Glomerular endothelial cell (primary cell): ENCODE results near the gene TSSK3. TPM values are rescaled to one million over a fixed set of nuclear protein-coding genes. Genes with fewer than 3 reads are reported as not detected.

ENCODE experiments used
- DNase-seq: peaks from one replicate; pipeline ENCODE4 v3.0.0-alpha.2; 2011; ENCODE audit warnings: low read depth, low spot score; ENCODE audit errors: extremely low read depth
- total RNA-seq: library from RNA; depleted of rRNA; stranded (reverse); fragments of >200 nt; gene quantifications from 2 replicates; pipeline ENCODE4 v1.2.3, GENCODE V29; 2015

The TSSK3 gene
- total RNA-seq, 1 donor from 2014 or later, result 0.47 TPM

DNA sequence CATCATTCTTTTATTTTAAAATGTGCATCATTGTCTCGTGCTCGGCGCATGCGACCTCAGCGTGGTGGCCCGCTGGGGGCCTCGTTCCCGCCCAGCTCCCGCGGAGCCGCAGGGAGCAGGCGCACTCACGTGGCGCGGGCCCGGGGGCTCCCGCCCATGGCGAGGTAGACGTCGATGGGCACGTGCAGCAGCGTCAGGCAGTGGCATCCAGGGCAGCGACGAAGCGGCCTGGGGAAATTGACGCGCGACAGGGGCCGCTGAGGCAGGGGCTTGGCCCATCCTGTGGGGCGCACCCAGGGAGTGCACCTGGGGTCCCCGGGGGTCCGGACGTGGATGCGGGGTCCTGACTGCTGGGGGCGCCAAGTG lies 1.0 kb upstream of the TSSK3 start:
- DNase-seq, result no peak

DNA sequence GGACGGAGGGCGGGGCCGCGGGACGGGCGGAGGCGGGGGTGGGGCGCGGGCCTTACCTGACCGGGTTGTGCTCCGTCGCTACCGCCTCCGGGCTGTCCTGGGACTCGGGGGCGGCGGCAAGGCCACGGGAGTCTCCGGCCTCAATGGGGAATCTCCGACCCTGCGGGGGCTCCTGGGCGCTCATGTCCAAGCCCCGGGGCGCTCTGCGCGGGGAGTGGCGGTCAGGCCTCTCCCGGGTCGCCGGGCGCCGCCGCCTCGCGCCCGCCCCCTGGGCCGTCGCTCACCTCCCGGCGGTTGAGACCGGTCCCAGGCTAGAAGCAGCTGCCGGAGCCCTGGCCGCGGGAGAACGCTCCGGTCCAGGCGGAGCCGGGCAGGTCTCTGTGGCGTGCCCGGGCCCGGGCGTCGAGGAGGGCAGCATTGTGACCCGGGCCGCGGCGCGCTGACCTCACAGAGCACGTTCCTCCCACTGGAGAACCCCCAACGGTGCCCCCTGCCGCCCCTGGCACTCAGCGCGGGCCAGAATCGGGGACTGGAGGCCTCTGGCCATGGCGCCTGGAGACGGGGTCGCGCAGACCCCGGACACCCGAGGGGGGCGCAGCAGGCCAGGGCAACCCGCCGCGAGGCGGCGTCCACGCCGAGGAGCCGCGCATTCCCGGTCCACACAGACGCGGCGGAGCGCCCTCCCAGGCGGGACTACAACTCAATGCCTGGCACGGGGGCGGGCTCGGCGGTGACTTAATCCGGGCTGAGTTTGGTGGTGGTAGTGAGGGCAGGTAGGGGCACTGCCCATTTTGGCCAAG lies 465 bp upstream of the TSSK3 start:
- no peak for DNase-seq

DNA sequence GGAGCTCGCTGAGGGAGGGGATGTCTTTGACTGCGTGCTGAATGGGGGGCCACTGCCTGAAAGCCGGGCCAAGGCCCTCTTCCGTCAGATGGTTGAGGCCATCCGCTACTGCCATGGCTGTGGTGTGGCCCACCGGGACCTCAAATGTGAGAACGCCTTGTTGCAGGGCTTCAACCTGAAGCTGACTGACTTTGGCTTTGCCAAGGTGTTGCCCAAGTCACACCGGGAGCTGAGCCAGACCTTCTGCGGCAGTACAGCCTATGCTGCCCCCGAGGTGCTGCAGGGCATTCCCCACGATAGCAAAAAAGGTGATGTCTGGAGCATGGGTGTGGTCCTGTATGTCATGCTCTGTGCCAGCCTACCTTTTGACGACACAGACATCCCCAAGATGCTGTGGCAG lies 1.4 kb downstream of the TSSK3 start:
- no peak for DNase-seq

DNA sequence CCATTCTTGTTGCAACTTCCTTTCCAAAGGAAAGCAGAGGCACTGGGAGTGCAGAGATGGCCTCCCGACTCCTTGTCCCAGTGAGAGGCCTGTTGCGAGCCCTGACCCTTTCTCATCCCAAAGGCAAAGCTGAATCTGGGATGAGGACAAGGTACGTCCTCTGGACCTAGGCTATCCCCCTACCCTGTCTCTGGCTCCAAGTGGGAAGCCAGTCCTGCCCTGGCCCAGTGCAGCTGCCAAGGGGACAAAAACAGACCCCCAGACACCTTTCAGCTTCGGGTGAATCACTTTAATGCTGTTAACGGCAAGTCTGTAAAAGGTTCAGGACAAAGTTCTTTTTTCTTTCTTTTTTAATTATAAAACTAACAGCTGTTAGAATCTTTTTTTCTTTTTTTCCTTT lies 2.5 kb downstream of the TSSK3 start:
- DNase-seq, result no peak

DNA sequence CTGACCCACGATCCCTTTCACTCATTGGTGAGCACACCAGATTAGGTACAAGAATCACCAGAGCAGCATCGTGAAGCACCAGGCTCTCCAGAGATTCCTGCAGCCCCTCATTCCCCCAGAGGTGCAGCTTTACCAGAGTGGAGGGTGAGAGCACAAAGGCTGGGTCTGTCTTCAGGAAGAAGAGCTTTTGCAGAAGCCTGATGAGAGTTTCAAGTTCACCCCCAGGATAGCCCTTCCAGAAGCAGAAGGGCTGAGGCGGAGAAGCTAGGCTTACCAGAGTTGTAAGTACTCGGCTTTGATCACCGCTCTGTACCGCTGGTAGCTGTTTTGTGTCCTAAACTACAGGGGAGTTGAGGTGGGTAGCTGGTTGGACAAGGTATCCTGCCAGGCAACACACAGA lies 3.1 kb downstream of the TSSK3 start:
- no peak for DNase-seq

DNA sequence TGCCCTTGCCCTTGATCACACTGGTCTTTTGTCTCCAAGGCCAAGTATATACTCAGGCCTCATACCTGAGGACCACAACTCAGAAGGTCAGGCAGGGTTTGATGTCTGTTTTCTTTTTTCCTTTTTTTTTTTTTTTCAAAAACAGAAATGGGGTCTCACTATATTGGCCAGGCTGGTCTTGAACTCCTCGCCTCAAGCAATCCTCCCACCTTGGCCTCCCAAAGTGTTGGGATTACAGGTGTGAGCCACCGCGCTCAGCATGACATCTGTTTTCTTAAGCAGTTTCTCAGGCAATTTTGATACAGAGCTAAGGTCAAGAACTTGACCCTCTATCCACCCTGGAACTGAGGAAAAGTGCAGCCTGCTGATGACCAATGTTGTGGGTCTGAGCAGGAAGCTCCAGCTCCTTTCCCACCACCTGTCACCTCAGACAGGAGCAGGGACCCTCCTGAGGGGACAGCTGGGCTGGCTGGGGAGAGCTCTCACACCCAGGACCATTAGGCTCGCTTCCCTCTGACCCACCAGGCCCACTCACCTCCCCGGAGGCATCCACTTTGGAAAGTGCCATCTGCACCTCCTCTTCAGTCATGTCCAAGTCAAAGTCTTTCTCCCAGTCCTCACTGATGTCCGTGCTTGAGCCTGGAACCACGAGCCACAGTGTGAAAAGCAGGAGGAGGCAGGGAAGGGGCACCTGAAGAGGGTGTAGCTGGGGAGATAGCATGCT lies 5.7 kb downstream of the TSSK3 start:
- DNase-seq, result no peak

DNA sequence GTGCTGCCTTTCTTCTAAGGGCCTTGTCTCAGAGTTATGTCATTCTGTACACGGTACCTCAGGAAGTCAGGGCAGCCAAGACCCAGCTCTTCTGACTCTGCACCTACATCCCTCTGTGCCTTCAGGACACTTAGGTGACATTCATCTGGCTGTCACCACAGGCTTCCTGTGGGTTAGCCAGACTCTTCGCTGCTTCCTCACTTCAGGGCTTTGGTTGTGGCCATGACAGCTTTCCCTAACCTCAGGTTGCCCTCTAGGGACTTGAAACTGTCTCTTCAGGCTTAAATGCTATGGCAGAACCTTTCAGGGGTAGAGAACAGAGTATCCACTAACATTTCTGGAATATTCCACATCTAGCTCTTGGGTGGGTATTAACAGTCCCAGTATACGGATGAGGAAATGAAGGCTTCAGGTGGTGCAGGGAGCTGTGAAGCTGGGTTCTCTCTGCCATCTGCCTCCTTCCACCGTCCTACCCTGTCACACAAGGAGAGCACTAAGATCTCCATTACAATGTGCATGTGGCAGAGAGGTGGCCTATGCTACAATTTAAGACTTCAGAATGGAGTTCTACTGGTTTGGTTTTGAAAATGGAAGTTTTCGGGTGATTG lies 9.9 kb downstream of the TSSK3 start:
- DNase-seq, result no peak

DNA sequence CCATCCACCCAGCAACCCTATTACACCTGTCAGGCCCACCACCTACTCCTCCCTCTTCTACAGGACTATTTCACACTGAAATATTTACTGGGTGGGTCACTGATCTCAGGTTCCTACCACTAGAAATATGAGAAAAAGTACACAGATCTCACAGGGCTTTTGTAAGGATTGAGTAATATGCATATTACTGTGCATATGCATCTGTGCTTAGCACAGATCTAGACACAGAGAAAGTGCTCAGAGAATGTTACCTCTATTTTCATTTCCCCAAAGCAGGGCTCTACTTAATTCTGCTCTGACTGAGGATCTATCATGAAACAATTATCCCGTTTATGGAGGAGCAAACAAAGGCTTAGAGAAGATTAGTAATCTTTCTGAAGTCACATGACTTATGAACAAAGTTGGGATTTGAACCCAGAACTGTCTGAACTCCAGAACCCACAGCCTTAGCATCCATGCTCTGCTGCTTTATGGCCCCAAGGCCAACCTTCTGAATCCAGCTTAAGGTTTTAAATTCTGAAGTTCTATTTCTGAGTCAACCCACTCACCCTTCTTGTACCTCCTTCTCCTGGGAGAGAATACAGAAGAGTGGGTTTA lies 11.8 kb downstream of the TSSK3 start:
- DNase-seq, result no peak

DNA sequence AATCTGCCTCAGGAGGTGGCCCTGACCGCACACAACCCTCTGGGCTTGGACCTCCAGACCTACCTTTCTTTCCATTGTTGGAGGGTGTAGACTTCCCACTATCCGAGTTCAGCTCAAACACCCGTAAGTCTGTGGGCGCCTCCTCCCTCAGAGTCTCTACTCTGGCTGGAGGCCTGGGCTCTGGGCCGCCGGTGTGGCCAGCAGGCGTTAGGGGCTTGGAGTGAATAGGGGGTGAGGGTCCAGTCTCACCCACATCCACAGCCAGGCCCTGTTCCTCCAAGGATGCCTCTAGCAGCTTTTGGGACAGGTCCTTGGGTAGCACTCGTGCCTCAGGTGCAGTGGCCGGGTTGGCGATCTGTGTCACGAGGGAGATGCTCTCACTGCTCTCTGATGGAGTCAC lies 13.9 kb downstream of the TSSK3 start:
- DNase-seq, result no peak

DNA sequence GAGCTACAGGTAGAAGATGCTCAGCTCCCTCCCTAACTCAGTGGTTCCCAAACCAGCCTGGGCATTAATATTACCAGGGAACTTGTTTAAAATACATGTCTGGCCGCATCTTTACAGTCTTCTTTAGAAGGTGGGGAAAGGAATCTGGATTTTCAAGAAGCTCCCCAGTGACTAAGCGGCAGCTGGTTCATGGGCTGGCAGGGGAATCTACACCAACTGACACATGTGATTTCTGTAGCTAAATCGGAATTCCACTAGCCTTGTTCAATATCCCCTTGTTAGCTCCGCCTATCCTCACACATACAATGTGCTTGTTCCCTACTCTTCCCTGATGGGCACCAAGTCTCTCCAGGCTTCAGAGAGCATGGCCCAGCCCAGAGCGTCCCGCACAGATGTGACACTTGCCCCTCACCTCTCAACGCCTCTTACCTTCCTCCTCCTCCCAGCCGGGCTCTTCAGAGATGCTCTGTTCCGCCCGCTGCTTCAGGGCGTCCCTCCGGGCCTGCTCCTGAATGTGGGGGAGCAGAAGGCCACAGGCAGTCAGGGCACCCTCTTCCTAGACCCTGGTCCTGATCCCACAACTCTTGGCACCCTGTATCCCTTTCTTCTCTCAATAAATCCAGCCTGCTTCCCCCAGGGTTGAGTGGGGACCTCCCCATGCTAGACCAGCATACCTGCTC lies 15.3 kb downstream of the TSSK3 start:
- no peak for DNase-seq

DNA sequence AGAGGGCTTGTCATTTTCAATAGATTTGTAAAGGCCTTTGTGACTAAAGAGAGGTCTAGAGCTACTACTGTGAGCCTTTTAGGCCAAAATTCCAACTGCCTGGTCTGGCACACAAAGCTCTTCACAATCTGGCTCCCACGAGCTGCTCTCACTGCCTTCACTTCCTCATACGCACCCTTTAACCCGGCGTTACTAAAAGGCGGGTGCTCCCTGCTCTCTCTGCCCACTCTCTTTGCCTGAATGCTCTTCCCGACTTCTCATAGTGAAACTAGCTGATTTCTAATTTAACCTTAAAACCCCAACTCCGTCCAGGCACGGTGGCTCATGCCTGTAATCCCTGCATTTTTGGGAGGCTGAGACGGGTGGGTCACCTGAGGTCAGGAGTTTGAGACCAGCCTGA lies 17.7 kb downstream of the TSSK3 start:
- DNase-seq, result no peak

DNA sequence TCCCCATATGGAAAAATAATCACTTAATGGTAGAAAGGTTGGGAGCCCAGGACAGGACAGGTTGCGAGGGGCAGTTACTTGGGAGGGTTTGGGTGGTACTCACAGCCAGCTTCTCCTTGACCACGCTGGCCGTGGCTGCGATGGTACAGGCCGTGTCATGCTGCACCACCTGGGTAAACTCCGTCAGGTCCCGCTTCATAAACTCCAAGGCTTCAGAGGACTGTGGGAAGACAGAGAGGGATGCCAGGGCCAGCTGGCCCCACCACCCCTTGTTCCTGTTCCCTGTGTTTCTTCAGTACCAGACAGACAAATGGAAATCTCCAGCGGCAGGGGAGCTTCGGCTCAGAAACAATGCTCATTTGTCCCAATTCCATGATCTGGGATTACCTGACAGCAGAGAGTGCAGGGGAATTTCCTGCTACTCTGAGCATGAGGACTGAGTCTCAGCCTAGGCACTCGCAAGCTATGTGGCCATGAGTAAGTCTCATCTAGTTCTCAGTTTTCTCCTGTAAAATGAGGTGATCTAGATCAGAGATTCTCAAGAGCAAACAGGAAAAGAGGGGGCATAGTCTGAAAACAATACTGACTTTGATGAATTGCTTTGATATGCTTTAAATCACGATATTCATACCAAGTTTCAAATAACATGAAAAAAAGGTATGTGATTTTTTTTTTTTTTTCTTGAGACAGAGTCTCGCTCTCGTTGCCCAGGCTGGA lies 24.5 kb downstream of the TSSK3 start:
- DNase-seq, result no peak

DNA sequence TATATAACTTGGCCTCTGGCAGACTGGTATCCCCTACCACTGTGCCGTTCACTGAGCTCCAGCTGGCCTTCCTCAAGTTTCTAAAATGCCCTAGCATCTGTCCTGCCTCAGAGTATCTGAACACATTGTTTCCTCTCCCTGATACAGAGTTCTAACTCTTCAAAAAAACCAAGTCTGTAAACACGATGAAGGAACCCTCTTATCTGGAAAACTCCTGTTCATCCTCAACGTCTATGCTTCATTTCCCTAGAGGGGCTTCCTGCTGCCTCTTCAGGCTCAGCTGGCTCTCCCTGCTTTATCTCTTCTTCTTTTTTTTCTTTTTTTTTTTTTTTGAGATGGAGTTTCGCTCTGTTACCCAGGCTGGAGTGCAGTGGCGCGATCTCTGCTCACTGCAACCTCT lies 26.3 kb downstream of the TSSK3 start:
- no peak for DNase-seq

DNA sequence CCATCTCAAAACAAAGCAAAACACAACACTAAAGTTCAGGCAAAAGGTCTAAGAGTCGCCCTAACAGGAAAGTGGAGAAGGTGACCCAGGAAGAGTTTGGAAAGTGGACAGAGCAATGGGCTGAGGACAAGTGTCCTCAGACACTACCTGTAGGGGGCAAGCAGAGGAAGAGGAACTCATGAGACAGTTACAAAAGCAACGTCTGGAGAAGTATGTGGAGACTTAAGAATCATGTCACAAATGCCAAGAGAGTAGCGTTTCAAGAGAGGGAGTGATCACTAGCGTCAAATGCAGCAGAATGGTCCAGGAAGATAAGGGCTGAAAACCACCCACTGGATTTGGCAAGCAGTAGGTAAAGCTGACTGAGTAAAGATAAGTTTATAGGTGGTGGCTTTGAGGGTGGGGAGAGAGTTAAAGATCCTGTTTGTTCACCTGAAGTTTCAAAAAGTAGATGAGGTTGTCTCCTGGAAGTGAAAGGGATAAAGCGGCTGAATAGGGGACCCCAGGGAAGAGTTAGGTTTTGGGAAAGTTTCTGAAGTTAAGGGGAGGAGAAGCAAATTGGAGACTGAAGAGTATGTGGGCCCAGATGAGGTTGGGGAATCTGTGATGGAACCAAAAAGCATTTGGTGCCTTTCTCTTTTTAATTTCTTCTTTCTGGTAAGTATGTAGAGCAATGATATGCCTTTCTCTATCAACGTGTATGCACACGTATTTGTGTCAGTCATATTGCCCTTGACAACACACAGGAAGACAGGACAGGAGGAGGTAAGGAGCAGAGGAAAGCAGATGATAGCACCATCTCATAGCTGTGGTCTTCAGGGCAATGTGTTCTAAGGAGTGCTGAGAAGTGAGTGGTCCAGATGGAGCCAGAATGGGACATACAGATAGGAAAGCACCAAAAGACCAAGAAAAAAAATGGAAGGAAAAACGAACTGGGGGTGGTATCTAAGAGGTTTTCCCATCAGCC lies 28.8 kb downstream of the TSSK3 start:
- DNase-seq, result no peak

DNA sequence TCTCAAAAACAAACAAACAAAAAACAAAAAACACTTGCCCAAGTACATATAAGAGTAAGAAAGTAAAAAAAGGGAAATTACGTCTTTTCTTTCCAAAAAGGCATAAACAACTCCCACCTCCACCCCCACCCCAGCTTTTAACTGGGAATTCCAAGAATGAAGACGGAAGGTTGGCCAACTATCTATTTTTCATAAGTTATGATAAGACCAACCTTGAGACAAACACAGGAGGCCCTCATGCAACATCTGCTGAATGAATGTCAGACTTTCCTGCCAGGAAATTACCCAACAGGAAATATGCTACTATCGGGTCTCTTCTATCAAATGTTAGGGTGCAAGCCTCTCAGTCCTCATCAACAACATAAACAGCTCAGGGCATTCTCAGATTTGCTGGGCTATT lies 30.0 kb downstream of the TSSK3 start:
- DNase-seq, result no peak

DNA sequence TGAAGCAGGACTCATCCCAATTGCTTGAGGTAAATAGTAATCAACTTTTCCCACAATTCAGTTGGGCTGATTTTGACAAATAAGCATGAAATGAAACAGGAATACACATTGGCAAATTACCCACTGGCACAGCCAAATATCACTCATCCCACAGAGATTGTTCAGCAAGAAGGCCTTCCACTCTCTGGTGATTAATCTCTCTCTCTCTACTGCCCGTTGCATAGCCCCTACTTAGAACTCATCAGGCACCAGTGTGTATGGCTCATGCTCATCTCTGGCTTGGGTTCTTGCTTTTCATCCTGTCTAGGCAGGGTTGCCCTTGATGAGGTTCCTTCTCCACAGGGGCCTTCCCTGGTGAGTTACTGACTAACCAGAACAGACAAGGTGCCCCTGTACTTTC lies 30.8 kb downstream of the TSSK3 start:
- no peak for DNase-seq

DNA sequence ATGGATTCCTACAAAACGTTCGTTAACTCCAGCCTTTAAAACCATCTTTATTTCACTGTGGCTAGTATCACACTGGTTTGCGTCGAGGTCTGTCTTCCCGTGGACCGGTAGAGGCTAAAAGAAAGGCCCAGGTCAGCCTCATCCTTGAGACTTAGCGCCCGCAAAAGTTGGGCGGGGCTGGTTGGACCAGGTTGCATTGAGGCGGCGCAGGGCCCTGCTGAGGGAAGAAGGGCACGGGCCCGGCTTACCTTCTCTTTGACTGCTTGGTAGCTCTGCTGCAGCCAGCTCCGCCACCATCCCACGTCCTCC lies 31.4 kb downstream of the TSSK3 start:
- no peak for DNase-seq

DNA sequence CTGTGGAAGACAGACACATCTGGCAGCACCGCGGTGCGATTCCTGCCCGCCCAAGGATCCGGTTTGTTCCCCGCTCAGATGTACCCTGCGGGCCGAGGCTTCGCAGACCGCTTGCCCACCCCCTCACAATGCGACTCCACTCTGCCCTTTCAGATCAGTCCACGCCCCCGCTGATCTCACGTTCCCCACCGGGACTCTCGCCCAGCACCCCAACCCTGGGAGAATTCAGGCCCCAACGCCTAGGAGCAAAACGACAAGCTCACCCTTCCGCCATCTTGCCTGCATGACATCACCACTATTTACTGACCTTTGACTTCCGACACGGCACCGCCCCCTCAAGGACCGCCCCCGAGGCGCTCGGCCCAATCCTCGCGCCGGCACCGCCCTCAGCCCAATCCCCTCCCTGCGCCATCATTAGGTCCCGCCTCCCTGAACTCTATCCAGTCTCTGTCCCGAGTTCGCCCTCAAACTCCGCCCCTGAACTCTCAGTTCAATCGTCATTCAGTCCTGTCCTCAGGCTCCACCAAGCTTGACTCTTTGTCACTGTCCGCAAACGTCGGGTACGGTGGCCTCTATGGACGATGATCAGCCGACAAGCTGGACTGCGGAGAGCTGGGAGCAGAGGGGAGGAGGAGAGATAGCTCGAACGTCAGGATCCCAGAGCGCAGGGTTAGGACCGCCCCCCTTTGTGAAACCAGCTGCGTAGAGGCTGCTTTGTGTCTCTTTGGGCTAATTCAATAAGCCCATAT lies 32.0 kb downstream of the TSSK3 start, which contains the start of gene BSDC1:
BSDC1 (minus strand) TSS at position 301 of the 749 bp plus-strand sequence; CDS start at position 274, 27 bp downstream.
- peak; percentile 98 for DNase-seq
